Small intestine (tissue), 16 donors: ENCODE measurements around the gene FOXA3. TPM values are rescaled to one million over a fixed set of nuclear protein-coding genes. Genes with fewer than 3 reads are reported as not detected.
A peak's percentile ranks its signal among the peaks of the same experiment; 100 is the strongest.

Experiments used
- DNase-seq, 2 donors: peaks; one replicate each; pipeline versions ENCODE4 v3.0.0 to v3.0.0-alpha.2; 2013
- FAIRE-seq: peaks from 2 replicates; lab custom pipeline; 2012; peaks lifted over from hg19 to GRCh38; lab: Jason Lieb, UNC
- H3K27ac ChIP-seq, 3 donors: one replicate each; pipeline ENCODE4 v1.5.1; 2013; ENCODE audit warnings: low read length in 2 of 3, mild to moderate bottlenecking in 2 of 3, control low read depth in 1 of 3, inconsistent platforms in 1 of 3, low read depth in 1 of 3, moderate library complexity in 1 of 3
- H3K27me3 ChIP-seq, 3 donors: one replicate each; pipeline ENCODE4 v1.6.1; 2013; ENCODE audit warnings: low read length in 3 of 3, inconsistent platforms in 1 of 3; ENCODE audit not compliant: control insufficient read depth in 3 of 3, insufficient read depth in 3 of 3
- H3K36me3 ChIP-seq, 3 donors: one replicate each; pipeline ENCODE4 v1.6.1; 2013; ENCODE audit warnings: low read length in 3 of 3, inconsistent platforms in 1 of 3, low read depth in 1 of 3, mild to moderate bottlenecking in 1 of 3, moderate library complexity in 1 of 3; ENCODE audit not compliant: control insufficient read depth in 3 of 3, insufficient read depth in 2 of 3
- H3K4me1 ChIP-seq, 3 donors: one replicate each; pipeline ENCODE4 v1.6.1; 2013; ENCODE audit warnings: low read length in 2 of 3, inconsistent platforms in 1 of 3, low read depth in 1 of 3, mild to moderate bottlenecking in 1 of 3, moderate library complexity in 1 of 3; ENCODE audit not compliant: control insufficient read depth in 3 of 3, insufficient read depth in 2 of 3
- H3K4me3 ChIP-seq, 3 donors: one replicate each; pipeline ENCODE4 v1.5.1; 2013; ENCODE audit warnings: low read length in 3 of 3, control low read depth in 1 of 3, inconsistent platforms in 1 of 3, low read depth in 1 of 3, mild to moderate bottlenecking in 1 of 3, moderate library complexity in 1 of 3
- H3K9me3 ChIP-seq, 2 donors: one replicate each; pipeline ENCODE4 v1.6.1; 2013; ENCODE audit warnings: low read depth in 1 of 2, low read length in 1 of 2; ENCODE audit not compliant: control insufficient read depth in 2 of 2, insufficient read depth in 1 of 2
- WGBS, 3 donors: extraction: QIAGEN DNeasy Blood & Tissue Kit; methylation state at CpG; one replicate each; pipeline ENCODE4 v1.1.7; 2013; 5-methylcytosine and 5-hydroxymethylcytosine counted together
- long read RNA-seq, 10 donors: transcript quantifications; one replicate each; lab custom pipeline, GENCODE V29; 2026
- polyA plus RNA-seq, 4 donors: library from polyadenylated mRNA; stranded (reverse) in 3 of 4; unstranded in 1 of 4; fragments of 200-250 nt in 3 of 4; fragments of 120-200 nt in 1 of 4; gene quantifications; one replicate each; pipeline versions ENCODE4 v1.2.1 to v1.2.3, GENCODE V29; 2013
- donor health status: healthy with polysubstance abuse.
- donor health status: control.
- donor health status: control.
- donor health status: Bipolar disorder and iron deficiency.
- donor health status: healthy.

Gene FOXA3
- 10 to 100 TPM; 15.7 to 33.6 (median 23.1) TPM for polyA plus RNA-seq
- long read RNA-seq, donor 1, transcript FOXA3-201 (2 exons, 1,989 nt), result major isoform, 23 of 35 reads
- long read RNA-seq, donor 1, partial matches to known transcripts, result 0 of 35 reads
- long read RNA-seq, donor 1, other reads (novel, unspliced or antisense), result 12 of 35 reads
- long read RNA-seq, donor 2, transcript FOXA3-201 (2 exons, 1,989 nt), result major isoform, 5 of 5 reads
- long read RNA-seq, donor 2, partial matches to known transcripts, result 0 of 5 reads
- long read RNA-seq, donor 2, other reads (novel, unspliced or antisense), result 0 of 5 reads
- long read RNA-seq, donor 3, partial matches to known transcripts, result 0 of 4 reads
- long read RNA-seq, donor 3, other reads (novel, unspliced or antisense), result 0 of 4 reads
- long read RNA-seq, donor 4, partial matches to known transcripts, result 0 of 1 reads
- long read RNA-seq, donor 4, other reads (novel, unspliced or antisense), result 0 of 1 reads
- long read RNA-seq, donor 5, partial matches to known transcripts, result 0 of 3 reads
- long read RNA-seq, donor 5, other reads (novel, unspliced or antisense), result 0 of 3 reads
- long read RNA-seq, donor 6, transcript FOXA3-201 (2 exons, 1,989 nt), result major isoform, 7 of 7 reads
- long read RNA-seq, donor 6, partial matches to known transcripts, result 0 of 7 reads
- long read RNA-seq, donor 6, other reads (novel, unspliced or antisense), result 0 of 7 reads
- long read RNA-seq, donor 7, result 0 reads
- long read RNA-seq, donor 8, result 0 reads
- long read RNA-seq, donor 9, partial matches to known transcripts, result 0 of 2 reads
- long read RNA-seq, donor 9, other reads (novel, unspliced or antisense), result 0 of 2 reads
- long read RNA-seq, donor 10, transcript FOXA3-201 (2 exons, 1,989 nt), result major isoform, 12 of 12 reads
- long read RNA-seq, donor 10, partial matches to known transcripts, result 0 of 12 reads
- long read RNA-seq, donor 10, other reads (novel, unspliced or antisense), result 0 of 12 reads

DNA sequence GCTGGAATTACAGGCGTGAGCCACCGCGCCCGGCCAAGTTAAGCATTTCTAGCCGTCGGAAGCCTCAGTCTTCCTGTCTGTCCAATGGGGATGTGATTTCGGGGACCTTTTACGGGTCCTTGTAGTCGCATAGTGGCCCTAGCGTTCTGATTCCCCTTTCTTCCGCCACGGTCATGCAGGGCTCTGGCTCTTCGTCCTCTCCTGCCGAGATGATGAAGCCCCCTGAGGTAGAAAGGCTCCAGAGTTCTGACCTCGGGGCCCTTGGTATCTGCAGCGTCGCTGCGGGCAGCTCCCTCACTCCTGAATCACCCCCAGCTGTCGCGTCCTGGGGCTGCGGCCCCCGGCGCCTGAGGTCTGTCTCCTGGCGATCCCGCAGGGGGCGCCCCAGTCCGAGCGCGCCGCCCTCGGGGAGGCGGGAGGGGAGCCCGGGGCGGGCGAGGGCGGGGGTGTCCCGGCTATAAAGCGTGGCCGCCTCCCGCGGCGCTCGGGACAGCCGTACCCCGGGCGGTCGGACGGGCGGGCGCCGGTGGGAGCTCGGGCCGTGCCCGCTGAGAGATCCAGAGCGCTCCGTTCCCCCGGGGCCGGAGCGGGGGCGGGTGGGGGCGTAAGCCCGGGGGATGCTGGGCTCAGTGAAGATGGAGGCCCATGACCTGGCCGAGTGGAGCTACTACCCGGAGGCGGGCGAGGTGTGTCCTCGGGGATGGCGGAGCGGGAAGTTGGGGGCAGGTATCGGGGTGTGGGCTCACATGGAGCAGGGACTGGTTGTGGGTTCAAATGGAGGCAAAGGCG is at the start of gene FOXA3:
Gene FOXA3 (plus strand): TSS at position 487 of the 789 bp plus-strand sequence. CDS start 131 bp downstream, at position 618.
- peak; percentile 80 to 91 for DNase-seq
- peak within 1 kb of the TSS; percentile 52 to 74 (median 61) for H3K4me3 ChIP-seq
- H3K9me3 ChIP-seq, result no peaks in the 10 kb centered on the region
- 2% methylated on average over 49 to 71 of the region's 71 CpGs for WGBS, 3 donors
- H3K36me3 ChIP-seq, result peaks cover 0 to 24% (median 5%) of the 10 kb centered on the region in 3 donors
- H3K27me3 ChIP-seq, result peaks cover 0 to 7% (median 0%) of the 10 kb centered on the region in 3 donors
- no peak for FAIRE-seq
- H3K4me1 ChIP-seq, result peaks cover 0 to 14% (median 0%) of the 10 kb centered on the region in 3 donors
- peak within 1 kb of the TSS; percentile 22 to 77 (median 75) for H3K27ac ChIP-seq

DNA sequence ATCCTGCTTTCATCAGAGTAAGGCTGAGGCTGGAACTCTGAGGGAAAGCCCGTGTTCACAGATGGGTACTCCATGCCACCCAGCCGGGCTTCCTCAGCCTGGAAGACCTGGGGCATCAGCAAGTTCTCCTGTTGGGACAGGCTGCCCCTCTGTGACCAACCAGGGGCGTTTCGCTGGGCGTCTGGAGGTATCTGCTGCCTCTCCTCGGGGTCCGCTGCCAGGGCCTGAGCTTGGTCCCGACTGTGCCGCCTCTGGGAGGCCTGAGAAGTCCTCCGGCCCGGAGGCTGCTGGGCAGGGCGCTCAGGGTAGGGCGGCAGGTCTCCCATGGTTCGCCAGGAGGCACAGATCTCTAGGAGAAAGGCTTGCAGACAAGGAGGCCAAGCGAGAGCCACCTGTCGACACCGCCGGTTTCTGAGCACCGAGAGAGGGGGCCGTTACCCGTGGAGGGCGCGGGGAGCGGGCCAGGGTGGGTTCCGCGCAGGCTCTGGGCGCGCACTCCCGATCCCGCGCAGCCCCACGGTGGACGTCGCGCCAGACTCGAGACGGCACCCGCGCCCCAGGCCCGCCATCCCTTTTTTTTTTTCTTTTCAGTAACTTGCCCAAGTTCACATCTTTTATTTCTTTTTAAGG is 49.2 kb upstream of the FOXA3 start, which contains the start of gene RSPH6A:
Gene RSPH6A (minus strand): TSS at position 458 of the 630 bp plus-strand sequence. CDS start 132 bp downstream, at position 326.
- Histone ChIP-seq H3K9me3 (no peaks in the 10 kb centered on the region), H3K36me3 (peaks cover 0 to 56% (median 2%) of the 10 kb centered on the region in 3 donors), H3K27ac (peak within 1 kb of the TSS in 1 of 3 donors; percentile 28), H3K4me1 (peaks cover 0 to 3% (median 0%) of the 10 kb centered on the region in 3 donors), H3K4me3 (peak within 1 kb of the TSS in 1 of 3 donors; percentile 48), H3K27me3 (no peaks in the 10 kb centered on the region)
- WGBS, 3 donors, result 44 to 83% (median 78%) methylated on average over 19 to 40 of the region's 40 CpGs
- DNase-seq, result no peak
- FAIRE-seq, result no peak

DNA sequence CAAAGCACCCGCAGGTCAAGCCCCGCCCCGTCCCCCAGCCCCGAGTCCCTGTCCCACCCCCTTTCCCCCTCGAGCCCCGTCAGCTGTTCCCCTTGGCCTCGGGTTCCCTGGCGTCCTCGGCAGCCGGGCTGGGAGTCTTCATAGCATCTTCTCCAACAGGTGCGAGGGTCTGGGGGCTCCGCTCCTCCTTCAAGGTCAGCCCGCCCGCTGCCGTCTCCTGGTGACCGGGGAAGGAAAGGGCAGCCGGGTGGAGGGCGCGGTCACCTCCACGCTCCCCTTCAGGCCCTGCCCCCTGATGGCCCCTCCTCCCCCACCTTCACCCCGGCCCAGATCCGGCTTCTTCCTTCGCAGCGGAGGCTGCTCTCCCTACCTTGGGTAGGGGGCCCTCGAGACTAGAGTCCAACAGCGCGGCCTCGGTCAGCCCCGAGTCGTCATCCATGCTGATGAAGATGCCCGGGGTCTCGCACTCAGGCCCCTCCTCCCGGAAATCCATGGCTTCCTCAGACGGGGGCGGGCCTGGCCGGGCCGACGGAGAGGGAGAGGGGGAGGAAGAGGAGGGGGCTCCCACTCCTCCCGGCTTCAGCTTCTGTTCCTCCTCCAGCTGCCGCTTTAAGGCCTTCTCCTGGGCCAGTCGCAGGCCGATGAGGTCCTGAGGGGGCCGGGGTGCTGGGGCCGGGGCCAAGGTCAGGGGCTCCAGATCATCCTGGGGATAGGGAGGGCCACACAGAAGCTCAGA is 48.5 kb upstream of the FOXA3 start:
- Histone ChIP-seq H3K36me3 (peaks cover 0 to 63% (median 2%) of the 10 kb centered on the region in 3 donors), H3K4me3 (peak overlapping the region in 1 of 3 donors; percentile 48), H3K9me3 (no peaks in the 10 kb centered on the region), H3K27me3 (no peaks in the 10 kb centered on the region), H3K27ac (peak overlapping the region in 1 of 3 donors; percentile 28), H3K4me1 (peaks cover 0 to 3% (median 0%) of the 10 kb centered on the region in 3 donors)
- no peak for FAIRE-seq
- DNase-seq, result peak in 1 of 2 donors; percentile 40
- WGBS, 3 donors, result 32 to 66% (median 60%) methylated on average over 26 to 44 of the region's 44 CpGs

DNA sequence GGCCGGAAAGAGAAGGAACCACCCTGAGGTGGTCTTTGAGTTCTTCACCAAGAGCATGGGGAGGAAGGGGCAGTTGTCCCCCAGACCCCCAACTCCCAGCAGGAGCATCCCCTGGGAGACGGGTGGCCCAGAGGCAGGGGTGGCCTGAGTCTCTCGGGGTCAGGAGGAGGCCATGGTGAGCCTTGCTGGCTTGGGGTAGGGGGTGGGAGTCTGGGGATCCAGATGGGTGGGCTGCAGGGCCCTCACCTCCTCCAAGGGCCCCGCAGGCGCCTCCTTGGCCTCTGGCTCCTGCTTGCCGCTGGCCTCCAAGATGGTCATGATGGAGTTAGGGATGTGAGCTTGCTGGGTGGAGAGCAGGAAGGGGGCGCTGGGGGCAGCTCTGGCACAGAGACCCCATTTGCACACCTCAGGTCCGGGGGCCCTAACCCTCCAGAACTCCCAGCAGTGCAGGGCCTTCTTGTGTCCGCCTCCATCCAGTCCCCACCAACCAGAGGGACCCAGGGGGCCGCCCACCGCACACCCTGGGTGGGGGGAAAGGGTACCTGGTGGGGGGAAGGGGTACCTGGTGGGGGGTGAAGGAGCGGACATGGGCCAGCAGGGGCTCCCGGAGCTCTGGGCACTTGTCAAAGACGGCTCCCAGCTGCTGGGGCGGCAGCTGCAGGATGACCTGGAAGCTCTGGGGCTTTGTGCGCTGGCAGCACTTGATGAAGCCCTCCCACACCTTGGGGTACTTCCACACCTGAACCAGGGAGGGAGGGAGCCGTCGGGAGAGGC is 47.7 kb upstream of the FOXA3 start:
- H3K4me3 ChIP-seq, result peak overlapping the region in 1 of 3 donors; percentile 48

DNA sequence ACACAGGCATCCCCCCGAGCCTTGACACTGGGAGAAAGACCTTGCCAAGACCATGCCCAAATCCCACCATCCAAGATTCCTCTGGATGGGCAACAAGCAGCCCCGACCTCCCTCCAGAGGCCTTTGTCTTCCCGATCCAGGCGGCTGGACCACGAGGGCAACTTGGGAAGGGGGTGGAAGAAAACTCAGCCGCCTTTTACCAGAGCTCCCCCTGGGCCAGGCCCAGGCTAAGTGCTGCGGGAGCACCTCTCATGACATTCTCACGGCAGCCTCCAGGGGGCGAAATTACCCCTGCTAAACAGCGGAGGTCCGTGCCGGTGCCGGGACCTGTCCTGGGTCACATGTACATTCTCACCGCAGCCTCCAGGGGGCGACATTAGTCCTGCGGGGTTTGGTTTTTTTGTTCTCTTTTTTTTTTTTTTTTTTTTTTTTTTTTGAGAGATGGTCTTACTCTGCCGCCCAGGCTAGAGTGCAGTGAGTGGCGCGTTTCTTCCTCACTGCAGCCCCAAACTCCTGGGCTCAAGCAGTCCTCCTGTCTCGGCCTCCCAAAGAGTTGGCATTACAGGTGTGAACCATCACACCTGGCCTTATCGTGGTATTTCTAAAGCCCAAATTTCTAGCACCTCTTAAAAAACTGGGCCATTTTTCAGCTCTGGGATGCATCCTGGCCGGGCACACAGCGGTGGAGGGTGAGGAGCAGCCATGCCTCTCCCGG is 47.0 kb upstream of the FOXA3 start:
- Histone ChIP-seq H3K27me3 (no peaks in the 10 kb centered on the region), H3K36me3 (peaks cover 2 to 77% (median 3%) of the 10 kb centered on the region in 3 donors), H3K9me3 (no peaks in the 10 kb centered on the region), H3K4me3 (no peak overlapping the region), H3K27ac (no peak overlapping the region), H3K4me1 (peaks cover 0 to 3% (median 0%) of the 10 kb centered on the region in 3 donors)
- FAIRE-seq, result no peak
- WGBS, 3 donors, result 14 to 21% (median 16%) methylated on average over 24 of the region's 24 CpGs
- DNase-seq, result peak; percentile 89 to 95

More for the DNA sequence above, 47.7 kb upstream of the FOXA3 start:
- Histone ChIP-seq H3K27me3 (no peaks in the 10 kb centered on the region), H3K36me3 (peaks cover 2 to 71% (median 3%) of the 10 kb centered on the region in 3 donors), H3K4me1 (peaks cover 0 to 3% (median 0%) of the 10 kb centered on the region in 3 donors), H3K27ac (no peak overlapping the region), H3K9me3 (no peaks in the 10 kb centered on the region)
- FAIRE-seq, result no peak
- DNase-seq, result no peak
- 73 to 87% (median 85%) methylated on average over 12 to 18 of the region's 18 CpGs for WGBS, 3 donors

DNA sequence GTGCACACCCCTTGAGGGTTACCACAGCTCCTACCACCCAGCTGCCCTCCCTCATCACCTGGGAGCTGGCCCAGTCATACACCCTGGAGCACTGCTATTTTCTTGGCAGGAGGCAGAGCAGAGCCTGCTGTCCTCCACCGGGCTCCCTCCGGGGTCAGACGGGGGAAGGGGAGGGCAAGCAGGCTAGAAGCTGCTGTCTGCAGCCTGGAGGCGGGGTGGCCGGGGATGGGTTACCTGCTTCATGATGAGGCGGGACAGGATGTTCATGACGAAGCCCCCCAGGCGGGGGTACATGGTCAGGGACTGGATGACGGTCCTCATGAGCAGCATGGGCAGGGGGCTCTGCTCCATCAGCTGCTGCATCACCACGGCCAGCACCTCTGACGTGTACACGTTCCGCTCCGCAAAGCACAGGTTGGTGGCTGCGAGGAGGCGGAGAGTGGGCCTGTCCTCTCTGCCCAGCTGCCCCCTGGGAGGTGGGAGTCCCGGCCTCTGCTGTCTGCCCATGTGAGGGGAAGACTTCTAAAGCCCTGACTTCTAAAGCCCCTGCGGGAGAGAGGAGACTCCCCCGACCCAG is 46.3 kb upstream of the FOXA3 start:
- WGBS, 3 donors, result 80 to 86% (median 80%) methylated on average over 18 to 19 of the region's 19 CpGs
- FAIRE-seq, result no peak

More for the DNA sequence above, 46.3 kb upstream of the FOXA3 start:
- peaks cover 2 to 83% (median 5%) of the 10 kb centered on the region in 3 donors for H3K36me3 ChIP-seq
- H3K27me3 ChIP-seq, result no peaks in the 10 kb centered on the region
- peaks cover 0 to 3% (median 0%) of the 10 kb centered on the region in 3 donors for H3K4me1 ChIP-seq
- DNase-seq, result no peak
- no peaks in the 10 kb centered on the region for H3K9me3 ChIP-seq
- no peak overlapping the region for H3K4me3 ChIP-seq
- H3K27ac ChIP-seq, result no peak overlapping the region
